GM08714 (cell line): ENCODE data around the gene G2E3.
"Not testable (repeated sequence)": the region's sequence is repeated elsewhere in the genome, so short reads cannot be mapped to it uniquely, and the experiment has no call there.

Experiments used
- H3K4me3 ChIP-seq: fragments of 200-500 bp; sonication (Bioruptor generic); 2 replicates; pipeline ENCODE4 v1.5.1; 2014; ENCODE audit warnings: mild to moderate bottlenecking, low read length, inconsistent platforms
- ZNF274 ChIP-seq: IDR thresholded peaks from 2 replicates; pipeline ENCODE4 v1.6.1; 2012; ENCODE audit warnings: mild to moderate bottlenecking, low read depth, low read length

G2E3 gene

DNA sequence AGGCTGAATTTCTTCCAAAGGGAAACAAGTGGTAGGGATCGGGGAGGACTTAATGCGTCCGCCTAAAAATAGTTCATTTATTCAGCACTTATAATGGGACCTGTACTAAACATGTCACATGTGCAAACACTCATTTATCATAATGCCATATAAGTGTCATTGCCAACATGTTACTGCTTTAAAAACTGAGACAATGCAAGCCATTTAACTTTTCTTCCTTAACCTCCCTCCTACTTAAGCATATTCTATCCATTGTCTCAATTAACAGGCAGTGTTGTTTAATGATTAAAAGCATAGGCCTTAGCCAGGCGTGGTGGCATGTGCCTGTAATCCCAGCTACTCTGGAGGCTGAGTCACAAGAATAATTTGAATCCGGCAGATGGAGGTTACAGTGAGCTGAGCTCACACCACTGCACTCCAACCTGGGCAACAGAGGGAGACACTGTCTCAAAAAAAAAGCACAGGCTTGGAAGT, 49.6 kb downstream of the G2E3 start:
- no peak overlapping the region for H3K4me3 ChIP-seq
- no peak for TF ChIP-seq ZNF274

DNA sequence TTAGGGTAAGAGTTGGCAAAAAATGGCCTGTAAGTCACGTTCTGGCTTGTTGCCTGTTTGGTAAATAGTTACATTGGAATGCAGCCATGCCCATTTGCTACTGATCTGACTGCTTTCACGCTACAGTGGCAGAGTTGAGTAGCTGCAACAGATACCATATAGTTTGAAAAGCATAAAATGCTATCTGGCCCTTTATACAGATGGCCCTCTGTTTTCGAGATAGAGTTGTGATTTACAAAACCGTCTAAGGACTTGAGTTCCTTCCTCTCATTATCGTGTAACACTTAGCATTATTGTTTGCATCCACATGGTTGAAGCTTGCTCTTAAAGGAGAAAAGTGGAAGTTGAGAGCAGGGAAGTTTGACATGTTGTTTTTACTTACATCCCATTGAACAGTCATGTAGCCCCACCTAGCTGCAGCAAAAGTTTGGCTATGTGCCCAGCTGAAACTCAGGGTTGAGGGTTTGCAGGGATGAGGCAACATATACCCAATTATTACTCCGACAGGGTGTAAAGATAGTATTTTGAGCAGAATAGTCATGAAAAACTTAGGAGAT, 51.9 kb downstream of the G2E3 start:
- H3K4me3 ChIP-seq, result no peak overlapping the region
- TF ChIP-seq ZNF274, result no peak

DNA sequence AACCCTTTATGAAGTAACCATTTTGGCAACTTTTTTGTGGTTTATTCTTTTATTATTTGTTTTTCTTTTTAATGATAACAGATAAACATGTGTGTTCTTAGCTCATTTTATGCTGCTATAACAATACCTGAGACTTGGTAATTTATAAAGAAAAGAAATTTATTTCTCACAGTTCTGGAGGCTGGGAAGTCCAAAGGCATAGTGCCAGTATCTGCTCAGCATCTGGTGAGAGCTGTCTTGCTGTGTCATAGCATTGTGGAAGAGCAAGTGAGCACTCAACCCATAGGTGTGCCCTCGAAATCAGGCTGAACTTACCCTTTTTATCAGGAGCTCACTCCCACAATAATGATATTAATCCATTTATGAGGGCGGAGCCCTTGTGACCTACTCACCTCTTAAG, 55.2 kb downstream of the G2E3 start:
- H3K4me3 ChIP-seq, result no peak overlapping the region
- TF ChIP-seq ZNF274, result no peak

DNA sequence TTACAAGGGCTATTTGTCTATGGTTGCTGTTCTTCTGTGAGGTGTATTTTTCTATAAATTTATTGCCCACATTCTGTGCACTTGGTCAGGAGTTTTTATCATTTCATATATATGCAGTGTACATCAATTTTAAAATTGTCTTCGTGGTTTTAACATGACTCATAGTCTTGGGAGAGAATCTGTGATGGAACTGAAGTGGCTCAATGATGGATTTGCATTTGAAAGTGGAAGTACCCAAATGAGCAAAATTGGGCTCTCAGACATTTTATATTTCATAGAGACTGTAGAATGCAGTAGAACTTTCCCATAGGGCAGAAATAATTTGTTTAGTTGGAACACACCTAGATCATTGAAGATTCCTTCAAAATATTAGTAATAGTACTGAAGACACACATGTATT, 61.2 kb downstream of the G2E3 start:
- TF ChIP-seq ZNF274, result no peak
- no peak overlapping the region; the same call in 1 of the 2 replicates for H3K4me3 ChIP-seq

DNA sequence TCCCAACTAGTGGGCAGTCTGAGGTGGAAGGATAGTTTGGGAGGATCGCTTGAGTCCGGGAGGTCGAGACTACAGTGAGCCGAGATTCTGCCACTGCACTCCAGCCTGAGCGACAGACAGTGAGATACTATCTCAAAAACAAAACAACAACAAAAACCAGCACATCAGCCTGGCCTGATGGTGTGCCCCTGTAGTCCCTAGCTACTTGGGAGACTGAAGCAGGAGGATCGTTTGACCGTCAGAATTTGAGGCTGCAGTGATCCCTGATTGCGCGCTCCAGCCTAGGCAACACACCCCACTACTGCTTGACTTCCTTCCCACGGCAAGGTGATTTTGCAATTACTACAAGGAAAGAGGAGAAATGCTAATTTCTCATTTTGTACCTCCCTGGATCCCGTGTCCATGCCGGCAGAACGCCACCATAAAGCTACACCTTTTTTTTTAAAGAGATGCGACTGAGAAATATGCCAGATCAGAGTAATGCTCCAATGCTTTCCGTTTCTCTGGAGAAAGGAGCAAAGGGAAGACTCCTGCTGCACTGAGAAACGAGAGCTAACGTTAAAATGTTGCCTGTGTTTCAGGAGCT, 62.5 kb downstream of the G2E3 start:
- no peak for TF ChIP-seq ZNF274
- peak overlapping the region; percentile 84 for H3K4me3 ChIP-seq

DNA sequence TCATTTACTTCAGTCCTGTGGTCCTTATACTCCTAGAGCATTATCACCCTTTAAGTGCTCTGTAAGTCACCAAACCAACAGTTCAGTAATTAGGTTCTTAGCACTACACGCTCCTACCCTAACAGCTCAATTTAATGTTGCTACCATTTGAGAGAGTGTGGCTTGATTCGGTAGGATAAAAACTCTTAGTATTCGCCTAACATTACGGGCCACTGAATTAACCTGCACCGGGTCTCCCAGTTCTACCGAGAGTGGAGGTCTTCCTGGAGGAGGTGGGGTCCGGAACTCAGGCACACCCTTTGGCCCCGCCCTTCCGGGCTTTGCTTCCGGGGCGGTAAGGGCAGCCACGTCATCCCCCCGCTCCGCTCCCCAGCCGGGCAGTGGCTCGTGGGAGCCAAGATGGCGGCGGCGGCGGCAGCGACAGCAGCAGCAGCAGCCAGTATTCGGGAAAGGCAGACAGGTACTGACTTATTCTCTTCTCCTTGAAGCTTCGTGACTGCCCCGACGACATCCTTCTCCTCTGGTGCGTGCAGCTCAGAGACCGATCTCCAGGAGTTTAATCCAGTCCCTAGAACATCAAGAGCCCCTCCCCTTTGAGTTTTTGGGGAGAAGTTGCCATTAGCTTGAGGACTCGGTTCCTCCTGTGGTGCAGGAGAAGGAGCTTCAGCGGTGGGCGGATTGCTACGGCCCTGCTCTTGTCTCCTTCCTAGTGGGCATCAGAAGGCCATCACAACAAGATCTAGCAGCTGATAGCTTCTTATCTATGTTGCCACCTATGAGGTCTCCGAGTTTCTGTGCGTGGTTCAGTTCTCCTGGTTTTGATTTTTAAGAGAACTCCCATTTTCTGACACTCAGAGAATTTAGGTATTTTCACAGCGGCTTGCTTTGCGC, 63.2 kb downstream of the G2E3 start, which contains the start of gene SCFD1:
Gene SCFD1, plus strand, starts transcription at position 380 of the 891 bp plus-strand sequence. Its CDS starts 20 bp downstream, at position 400.
- TF ChIP-seq ZNF274, result no peak
- peak within 1 kb of the TSS; percentile 84 for H3K4me3 ChIP-seq

DNA sequence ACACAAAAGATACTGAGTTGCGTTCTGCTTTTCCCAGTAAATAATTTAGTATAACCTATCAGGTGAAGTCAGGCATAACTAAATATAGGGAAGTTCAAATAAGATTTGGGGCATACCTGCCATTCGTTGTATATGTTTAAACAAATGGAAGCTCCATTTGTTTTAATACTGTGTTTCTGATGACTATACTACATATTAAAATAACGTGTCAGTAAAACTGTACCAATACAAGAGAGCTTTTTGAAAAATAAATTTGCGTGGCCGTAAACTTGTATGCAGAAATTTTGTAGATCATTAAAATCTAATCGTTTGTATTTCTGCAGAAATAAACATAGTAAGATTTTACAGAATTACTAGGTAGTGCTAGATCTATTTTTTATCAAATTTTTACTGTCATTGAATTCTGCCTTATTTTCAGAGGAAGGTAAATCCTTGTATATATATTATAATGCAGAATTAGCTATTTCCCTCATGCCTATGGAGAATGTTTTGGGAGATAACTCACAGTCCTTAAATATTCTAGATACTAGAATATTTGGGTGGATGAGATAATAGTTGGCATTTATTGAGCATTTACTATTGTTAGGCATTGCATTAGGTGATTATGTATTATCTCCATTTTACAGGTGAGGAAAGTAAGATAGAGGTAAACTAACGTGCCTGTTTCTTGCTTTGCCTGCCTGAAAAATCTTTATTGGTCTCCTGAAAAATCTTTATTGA, 64.6 kb downstream of the G2E3 start:
- TF ChIP-seq ZNF274, result no peak
- H3K4me3 ChIP-seq, result peak overlapping the region; percentile 84; the same call in 1 of the 2 replicates

DNA sequence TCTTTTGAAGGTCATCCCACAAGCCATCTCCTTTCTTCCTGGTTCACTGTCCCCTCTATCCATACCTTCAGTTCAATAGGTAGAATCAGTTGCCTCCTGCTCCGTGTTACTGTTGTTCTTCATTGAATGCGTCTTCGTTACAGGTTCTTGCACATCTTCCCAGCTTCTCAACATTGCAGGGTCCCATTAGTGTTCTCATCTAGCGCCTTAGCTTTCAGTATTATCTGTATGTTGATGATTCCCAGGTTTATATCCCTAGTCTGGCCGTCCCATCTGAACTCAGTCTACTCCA, 65.1 kb downstream of the G2E3 start:
- H3K4me3 ChIP-seq, result no peak overlapping the region; the same call in 1 of the 2 replicates
- TF ChIP-seq ZNF274, result no peak

DNA sequence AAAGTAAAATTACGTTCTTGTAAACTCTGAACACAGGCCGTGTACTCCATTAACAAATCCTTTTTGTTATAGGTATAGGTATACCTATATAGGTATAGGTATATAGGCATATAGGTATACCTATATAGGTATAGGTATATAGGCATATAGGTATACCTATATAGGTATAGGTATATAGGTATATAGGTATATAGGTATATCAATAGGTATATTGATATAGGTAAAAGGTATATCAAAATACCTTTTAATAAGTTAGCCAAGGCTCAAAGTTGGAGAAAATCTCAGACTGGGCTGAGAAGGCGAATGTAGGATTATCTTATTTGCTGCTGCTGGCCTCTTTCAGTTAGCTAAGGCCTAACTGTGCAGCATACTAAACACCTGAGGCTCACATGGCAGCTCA, 66.6 kb downstream of the G2E3 start:
- no peak for TF ChIP-seq ZNF274
- H3K4me3 ChIP-seq, result no peak overlapping the region

DNA sequence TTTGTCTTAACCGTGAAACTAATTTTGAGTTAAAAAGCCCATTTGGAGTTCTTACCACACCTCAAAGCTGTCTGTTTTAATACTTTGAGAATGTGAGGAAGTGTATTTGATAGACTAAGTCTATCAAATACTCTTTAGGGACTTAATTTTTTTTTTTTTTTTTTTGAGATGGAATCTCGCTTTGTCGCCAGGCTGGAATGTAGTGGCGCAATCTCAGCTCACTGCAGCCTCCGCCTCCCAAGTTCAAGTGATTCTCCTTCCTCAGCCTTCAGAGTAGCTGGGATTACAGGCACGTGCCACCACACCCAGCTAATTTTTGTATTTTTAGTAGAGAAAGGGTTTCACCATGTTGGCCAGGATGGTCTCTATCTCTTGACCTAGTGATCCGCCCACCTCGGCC, 70.5 kb downstream of the G2E3 start:
- not testable (repeated sequence) for H3K4me3 ChIP-seq

DNA sequence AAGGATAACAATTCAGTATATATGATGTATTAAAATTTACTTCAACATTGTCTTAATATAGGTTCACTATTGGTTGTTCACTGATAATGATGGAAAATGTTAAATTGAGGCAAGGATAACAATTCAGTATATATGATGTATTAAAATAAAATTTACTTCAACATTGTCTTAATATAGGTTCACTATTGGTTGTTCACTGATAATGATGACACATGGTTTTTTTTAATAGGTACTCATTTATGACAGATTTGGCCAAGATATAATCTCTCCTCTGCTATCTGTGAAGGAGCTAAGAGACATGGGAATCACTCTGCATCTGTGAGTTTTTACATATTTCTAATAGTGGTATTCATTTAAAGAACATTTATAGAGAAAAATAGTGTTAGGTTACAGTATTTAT, 71.3 kb downstream of the G2E3 start:
- H3K4me3 ChIP-seq, result no peak overlapping the region
- TF ChIP-seq ZNF274, result no peak

DNA sequence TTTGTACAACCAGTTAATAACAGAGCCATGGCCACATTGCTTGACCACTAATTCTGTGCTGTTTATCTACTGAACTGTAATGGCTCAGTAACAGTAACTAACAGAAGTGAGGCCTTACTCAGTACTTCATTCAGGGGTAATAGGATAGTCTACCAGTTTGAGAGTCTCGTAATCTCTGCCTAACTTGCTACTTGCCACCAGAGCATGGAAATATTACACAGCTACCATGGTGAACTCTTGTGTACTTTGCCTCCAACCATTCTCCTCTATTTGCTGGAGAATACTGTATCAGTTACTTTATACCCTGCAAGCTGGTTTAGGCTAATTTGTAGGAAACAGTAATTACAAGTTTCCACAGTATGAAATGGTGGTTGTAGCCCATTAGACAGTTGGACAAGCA, 73.8 kb downstream of the G2E3 start:
- H3K4me3 ChIP-seq, result no peak overlapping the region

DNA sequence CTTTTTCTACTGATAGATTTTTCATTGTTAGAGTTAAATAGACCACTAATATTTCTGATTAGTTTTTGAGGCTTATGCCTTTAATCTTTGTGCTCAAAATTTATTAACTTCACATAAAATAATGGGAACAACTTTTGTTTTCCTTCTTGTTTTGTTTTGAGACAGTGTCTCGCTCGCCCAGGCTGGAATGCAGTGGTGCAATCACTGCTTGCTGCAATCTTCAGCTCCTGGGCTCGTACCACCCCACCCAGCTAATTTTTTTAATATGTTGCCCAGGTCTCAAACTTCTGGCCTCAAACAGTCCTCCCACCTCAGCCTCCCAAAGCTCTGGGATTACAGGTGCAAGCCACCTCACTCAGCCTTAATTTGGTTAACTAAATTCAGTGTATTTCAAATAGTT, 80.0 kb downstream of the G2E3 start:
- no peak for TF ChIP-seq ZNF274

More for the DNA sequence above, 73.8 kb downstream of the G2E3 start:
- no peak for TF ChIP-seq ZNF274

DNA sequence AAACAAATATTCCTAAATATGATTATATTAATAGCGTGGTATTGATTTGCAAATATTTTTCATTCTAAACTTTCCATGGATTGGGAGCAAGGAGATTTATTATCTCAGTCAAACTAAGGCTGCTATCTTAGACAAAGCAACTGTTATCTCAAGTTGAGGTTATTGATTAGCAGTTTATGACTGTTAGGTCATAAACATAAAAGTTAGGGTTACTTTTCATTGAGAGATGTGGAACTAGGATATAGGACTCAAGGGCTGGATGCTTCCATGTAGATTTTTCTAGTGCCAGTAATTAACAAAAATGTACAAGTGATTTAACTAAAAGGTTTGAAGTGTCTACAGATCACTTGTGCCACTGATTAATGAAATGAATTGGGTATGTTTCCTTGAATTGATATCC, 82.2 kb downstream of the G2E3 start:
- no peak for TF ChIP-seq ZNF274
- no peak overlapping the region for H3K4me3 ChIP-seq

More for the DNA sequence above, 80.0 kb downstream of the G2E3 start:
- H3K4me3 ChIP-seq, result no peak overlapping the region

DNA sequence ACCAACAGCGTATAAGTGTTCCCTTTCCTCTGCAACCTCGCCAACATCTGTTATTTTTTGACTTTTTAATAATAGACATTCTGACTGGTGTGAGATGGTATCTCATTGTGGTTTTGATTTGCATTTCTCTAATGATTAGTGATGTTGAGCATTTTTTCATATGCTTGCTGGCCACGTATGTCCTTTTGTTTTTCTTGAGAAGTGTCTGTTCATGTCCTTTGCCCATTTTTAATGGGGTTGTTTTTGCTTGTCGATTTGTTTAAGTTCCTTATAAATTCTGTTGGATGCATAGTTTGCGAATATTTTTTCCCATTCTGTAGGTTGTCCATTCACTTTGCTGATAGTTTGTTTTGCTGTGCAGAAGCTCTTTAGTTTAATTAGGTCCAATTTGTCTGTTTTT, 85.5 kb downstream of the G2E3 start:
- H3K4me3 ChIP-seq, result not testable (repeated sequence)
